Measurements from ENCODE around the gene ZNF23. TPM values are rescaled to one million over a fixed set of nuclear protein-coding genes. Genes with fewer than 3 reads are reported as not detected.

ZNF23 gene
- total RNA-seq, 1 donor from 2014 or later, result 8.3 TPM

- Mint-ChIP-seq H3K27ac (ENCODE audit: unreplicated experiment) (no peak overlapping the region), H3K4me3 (ENCODE audit: unreplicated experiment) (no peak overlapping the region), H3K27me3 (ENCODE audit: unreplicated experiment) (peaks cover 4% of the 10 kb centered on the region), H3K9me3 (ENCODE audit: unreplicated experiment) (no peaks in the 10 kb centered on the region), H3K4me1 (ENCODE audit: unreplicated experiment) (no peaks in the 10 kb centered on the region), H3K36me3 (ENCODE audit: low read depth, unreplicated experiment) (no peaks in the 10 kb centered on the region)
- no peak for TF ChIP-seq CTCF (IDR thresholded peaks at IDR 0.05; ENCODE audit: unreplicated experiment)
- no peak for DNase-seq (ENCODE audit: low spot score)
These were observed 29.0 kb upstream of the ZNF23 start for GRCh38 chr16:71491054-71491453.

- Mint-ChIP-seq H3K36me3 (ENCODE audit: low read depth, unreplicated experiment) (no peaks in the 10 kb centered on the region), H3K4me3 (ENCODE audit: unreplicated experiment) (no peak overlapping the region), H3K4me1 (ENCODE audit: unreplicated experiment) (no peaks in the 10 kb centered on the region), H3K27ac (ENCODE audit: unreplicated experiment) (no peak overlapping the region), H3K27me3 (ENCODE audit: unreplicated experiment) (peaks cover 4% of the 10 kb centered on the region), H3K9me3 (ENCODE audit: unreplicated experiment) (no peaks in the 10 kb centered on the region)
- no peak for TF ChIP-seq CTCF (IDR thresholded peaks at IDR 0.05; ENCODE audit: unreplicated experiment)
- no peak for DNase-seq (ENCODE audit: low spot score)
These were observed 28.3 kb upstream of the ZNF23 start for GRCh38 chr16:71490361-71490760.

- TF ChIP-seq CTCF (IDR thresholded peaks at IDR 0.05; ENCODE audit: unreplicated experiment), result no peak
- no peak within 1 kb of the TSS for H3K4me3 Mint-ChIP-seq (ENCODE audit: unreplicated experiment)
- peaks cover 5% of the 10 kb centered on the region for H3K4me1 Mint-ChIP-seq (ENCODE audit: unreplicated experiment)
- no peaks in the 10 kb centered on the region for H3K36me3 Mint-ChIP-seq (ENCODE audit: low read depth, unreplicated experiment)
- H3K27me3 Mint-ChIP-seq (ENCODE audit: unreplicated experiment), result peaks cover 4% of the 10 kb centered on the region
- no peak within 1 kb of the TSS for H3K27ac Mint-ChIP-seq (ENCODE audit: unreplicated experiment)
- no peaks in the 10 kb centered on the region for H3K9me3 Mint-ChIP-seq (ENCODE audit: unreplicated experiment)
- DNase-seq (ENCODE audit: low spot score), result no peak
These were observed 27.1 kb upstream of the ZNF23 start, which contains the start of gene ZNF19 for GRCh38 chr16:71489122-71489521. ZNF19 (minus strand) TSS chr16:71489324; CDS start chr16:71482114, 7,210 bp downstream.

GRCh38 chr16:71484006-71484893 is 22.2 kb upstream of the ZNF23 start:
- Mint-ChIP-seq H3K27me3 (ENCODE audit: unreplicated experiment) (peaks cover 6% of the 10 kb centered on the region), H3K4me1 (ENCODE audit: unreplicated experiment) (peaks cover 21% of the 10 kb centered on the region), H3K9me3 (ENCODE audit: unreplicated experiment) (no peaks in the 10 kb centered on the region), H3K36me3 (ENCODE audit: low read depth, unreplicated experiment) (no peaks in the 10 kb centered on the region), H3K4me3 (ENCODE audit: unreplicated experiment) (peak overlapping the region; percentile 88), H3K27ac (ENCODE audit: unreplicated experiment) (peak overlapping the region; percentile 81)
- DNase-seq (ENCODE audit: low spot score), result peak; percentile 63
- no peak for TF ChIP-seq CTCF (IDR thresholded peaks at IDR 0.05; ENCODE audit: unreplicated experiment)

- Mint-ChIP-seq H3K4me1 (ENCODE audit: unreplicated experiment) (peaks cover 28% of the 10 kb centered on the region), H3K4me3 (ENCODE audit: unreplicated experiment) (no peak overlapping the region), H3K36me3 (ENCODE audit: low read depth, unreplicated experiment) (peaks cover 3% of the 10 kb centered on the region), H3K27me3 (ENCODE audit: unreplicated experiment) (peaks cover 5% of the 10 kb centered on the region), H3K9me3 (ENCODE audit: unreplicated experiment) (no peaks in the 10 kb centered on the region), H3K27ac (ENCODE audit: unreplicated experiment) (no peak overlapping the region)
- TF ChIP-seq CTCF (IDR thresholded peaks at IDR 0.05; ENCODE audit: unreplicated experiment), result no peak
- DNase-seq (ENCODE audit: low spot score), result no peak
These were observed 20.5 kb upstream of the ZNF23 start for GRCh38 chr16:71482569-71482968.
